ENCODE data around the gene DMD. TPM values are rescaled to one million over a fixed set of nuclear protein-coding genes. Genes with fewer than 3 reads are reported as not detected.

Gene DMD
- total and polyA plus RNA-seq, 2 of the 13 experiments (the other 11 are each of a cell fraction or from before 2014, with no cell fraction given) = 17.6 to 25.9 TPM

- WGBS (ENCODE audit: low lambda C conversion rate) = 100% methylated on average over 4 of the region's 4 CpGs
Measured at GRCh38 chrX:31124536-31124935, 2086.8 kb downstream of the DMD start.

GRCh38 chrX:31123335-31123734, 2088.0 kb downstream of the DMD start:
- Histone ChIP-seq H3K79me2 (ENCODE audit: insufficient read depth, low read length) (no peaks in the 10 kb centered on the region), H3K4me1 (ENCODE audit: insufficient read depth, low read length) (no peaks in the 10 kb centered on the region), H3K9ac (ENCODE audit: insufficient read depth, low read depth, low read length) (no peak overlapping the region), H3K4me2 (ENCODE audit: low read depth, low read length) (no peak overlapping the region), H2AFZ (ENCODE audit: low read length) (no peak overlapping the region), H3K36me3 (replicated peaks in 1 of 2; ENCODE audit: control insufficient read depth in 1 of 2, insufficient read depth in 2 of 2, low read length in 2 of 2) (peaks cover 0 to 18% of the 10 kb centered on the region in 2 experiments; a peak in 1 of 5 replicates), H3K27ac (ENCODE audit: extremely low read length, insufficient read depth, low read length) (no peak overlapping the region), H4K20me1 (ENCODE audit: insufficient read depth, low read length) (no peaks in the 10 kb centered on the region), H3K27me3 (ENCODE audit: control insufficient read depth in 1 of 2, insufficient read depth in 2 of 2, low read length in 2 of 2) (no peaks in the 10 kb centered on the region), H3K4me3 (replicated peaks in 1 of 3; ENCODE audit: insufficient read depth in 1 of 3, low read depth in 2 of 3, low read length in 3 of 3) (no peak overlapping the region), H3K9me3 (ENCODE audit: low read length) (no peaks in the 10 kb centered on the region)
- intact Hi-C loops (cut with micrococcal nuclease; ENCODE audit: unreplicated experiment) = no loop called here
- BruUV-seq (replicated peaks) = no TSS peak
- FAIRE-seq (no peak), DNase-seq (ENCODE audit: low spot score) (no peak), ATAC-seq (no peak)
- CTCF ChIA-PET (ENCODE audit: low intra/inter-chr PET ratio, low total read pairs) = no interaction called here
- WGBS (ENCODE audit: low lambda C conversion rate) = 95% methylated on average over 3 of the region's 3 CpGs
- in situ Hi-C loops (cut with HindIII; ENCODE audit: extremely low pct_ligation_motif_present, low pct_unique_long_range_greater_than_20kb) = no loop called here
- POLR2A ChIA-PET = no interaction called here
- TF ChIP-seq PPARG (CRISPR knock-in tag; conservative IDR thresholded peaks at IDR 0.05) = no peak
- no peak for TF ChIP-seq PHF8 (CRISPR knock-in tag; IDR thresholded peaks at IDR 0.05)
- no peak for TF ChIP-seq FOXM1 (CRISPR knock-in tag; IDR thresholded peaks at IDR 0.05)
- TF ChIP-seq MED8 (CRISPR knock-in tag; IDR thresholded peaks at IDR 0.05; ENCODE audit: insufficient replicate concordance) = no peak
- TF ChIP-seq HINFP (CRISPR knock-in tag; IDR thresholded peaks at IDR 0.05; ENCODE audit: low read depth) = no peak
- no peak for TF ChIP-seq PITX1 (CRISPR knock-in tag; IDR thresholded peaks at IDR 0.05)
- no peak for TF ChIP-seq TBX2 (CRISPR knock-in tag; IDR thresholded peaks at IDR 0.05; ENCODE audit: borderline replicate concordance)
- no peak for TF ChIP-seq ZNF138 (CRISPR knock-in tag; IDR thresholded peaks at IDR 0.05; ENCODE audit: low read depth)
- no peak for TF ChIP-seq SIX1 (CRISPR knock-in tag; IDR thresholded peaks at IDR 0.05; ENCODE audit: borderline replicate concordance)
- no peak for TF ChIP-seq SUZ12 (IDR thresholded peaks at IDR 0.05; ENCODE audit: low read depth, low read length)
- TF ChIP-seq ZNF44 (CRISPR knock-in tag; IDR thresholded peaks at IDR 0.05) = no peak
- TF ChIP-seq MEIS1 (CRISPR knock-in tag; IDR thresholded peaks at IDR 0.05; ENCODE audit: borderline replicate concordance) = no peak
- TF ChIP-seq DNMT1 (CRISPR knock-in tag; IDR thresholded peaks at IDR 0.05) = no peak

More at GRCh38 chrX:31124536-31124935, 2086.8 kb downstream of the DMD start:
- no peak for FAIRE-seq
- Histone ChIP-seq H3K9ac (ENCODE audit: insufficient read depth, low read depth, low read length) (no peak overlapping the region), H3K4me1 (ENCODE audit: insufficient read depth, low read length) (no peaks in the 10 kb centered on the region), H3K79me2 (ENCODE audit: insufficient read depth, low read length) (no peaks in the 10 kb centered on the region), H3K4me3 (replicated peaks in 1 of 3; ENCODE audit: insufficient read depth in 1 of 3, low read depth in 2 of 3, low read length in 3 of 3) (no peak overlapping the region), H3K36me3 (replicated peaks in 1 of 2; ENCODE audit: control insufficient read depth in 1 of 2, insufficient read depth in 2 of 2, low read length in 2 of 2) (peaks cover 0 to 23% of the 10 kb centered on the region in 2 experiments; a peak in 1 of 5 replicates), H2AFZ (ENCODE audit: low read length) (no peak overlapping the region), H3K9me3 (ENCODE audit: low read length) (no peaks in the 10 kb centered on the region), H3K27me3 (ENCODE audit: control insufficient read depth in 1 of 2, insufficient read depth in 2 of 2, low read length in 2 of 2) (no peaks in the 10 kb centered on the region), H3K27ac (ENCODE audit: extremely low read length, insufficient read depth, low read length) (no peak overlapping the region), H4K20me1 (ENCODE audit: insufficient read depth, low read length) (no peaks in the 10 kb centered on the region), H3K4me2 (ENCODE audit: low read depth, low read length) (no peak overlapping the region)
- DNase-seq (ENCODE audit: low spot score) = no peak
- no peak for TF ChIP-seq ZBTB20 (CRISPR knock-in tag; IDR thresholded peaks at IDR 0.05; ENCODE audit: borderline replicate concordance, low read depth)
- TF ChIP-seq ARNTL (CRISPR knock-in tag; IDR thresholded peaks at IDR 0.05) = no peak
- TF ChIP-seq SP140L (CRISPR knock-in tag; IDR thresholded peaks at IDR 0.05; ENCODE audit: borderline replicate concordance) = no peak
- no peak for TF ChIP-seq ZFP41 (CRISPR knock-in tag; IDR thresholded peaks at IDR 0.05; ENCODE audit: borderline replicate concordance)
- TF ChIP-seq ZNF83 (CRISPR knock-in tag; IDR thresholded peaks at IDR 0.05; ENCODE audit: borderline replicate concordance) = no peak
- TF ChIP-seq ZNF18 (CRISPR knock-in tag; IDR thresholded peaks at IDR 0.05; ENCODE audit: insufficient replicate concordance) = no peak
- no peak for ATAC-seq
- BruUV-seq (replicated peaks) = no TSS peak
- ChIA-PET CTCF (ENCODE audit: low intra/inter-chr PET ratio, low total read pairs) (no interaction called here), POLR2A (no interaction called here)
- in situ Hi-C loops (cut with HindIII; ENCODE audit: extremely low pct_ligation_motif_present, low pct_unique_long_range_greater_than_20kb) = no loop called here
- intact Hi-C loops (cut with micrococcal nuclease; ENCODE audit: unreplicated experiment) = no loop called here

All from HepG2 (cell line).